ACHN (cell line): Measurements from ENCODE around the gene NID1.
"Not testable (repeated sequence)": the region's sequence is repeated elsewhere in the genome, so short reads cannot be mapped to it uniquely, and the experiment has no call there.

Experiments used
- DNase-seq: peaks from one replicate; pipeline ENCODE4 v3.0.0-alpha.2; 2015
- in situ Hi-C: cut with HindIII; loops from 2 replicates; pipeline ENCODE4 v1.10.0; 2017; ENCODE audit warnings: low sequenced_read_pairs, low pct_ligation_motif_present, low pct_unique_long_range_greater_than_20kb

The NID1 gene

GRCh38 chr1:236096660-236097482 lies 32.0 kb upstream of the NID1 start:
- in situ Hi-C loops, DNase-seq: not testable (repeated sequence)

- no peak for DNase-seq
- in situ Hi-C loops: no loop called here
Measured at GRCh38 chr1:236095705-236096520, 31.0 kb upstream of the NID1 start.

GRCh38 chr1:236092899-236093298 lies 28.0 kb upstream of the NID1 start:
- in situ Hi-C loops: no loop called here
- no peak for DNase-seq

- in situ Hi-C loops: no loop called here
- DNase-seq: no peak
Measured at GRCh38 chr1:236091933-236092318, 27.0 kb upstream of the NID1 start.

GRCh38 chr1:236090741-236091147 lies 25.9 kb upstream of the NID1 start:
- in situ Hi-C loops: no loop called here
- no peak for DNase-seq

GRCh38 chr1:236089046-236089773 lies 24.3 kb upstream of the NID1 start:
- in situ Hi-C loops: no loop called here
- DNase-seq: no peak

GRCh38 chr1:236086537-236086936 lies 21.6 kb upstream of the NID1 start:
- in situ Hi-C loops: no loop called here
- no peak for DNase-seq

- in situ Hi-C loops: no loop called here
- DNase-seq: no peak
Measured at GRCh38 chr1:236085545-236086159, 20.8 kb upstream of the NID1 start.

- DNase-seq: no peak
- in situ Hi-C loops: no loop called here
Measured at GRCh38 chr1:236084386-236084730, 19.5 kb upstream of the NID1 start.

GRCh38 chr1:236083650-236084385 lies 18.9 kb upstream of the NID1 start:
- DNase-seq: no peak
- in situ Hi-C loops: no loop called here

- DNase-seq: no peak
- in situ Hi-C loops: no loop called here
Measured at GRCh38 chr1:236082526-236082925, 17.6 kb upstream of the NID1 start.

GRCh38 chr1:236081546-236082227 lies 16.8 kb upstream of the NID1 start:
- no peak for DNase-seq
- in situ Hi-C loops: no loop called here

GRCh38 chr1:236079703-236080102 lies 14.8 kb upstream of the NID1 start:
- in situ Hi-C loops: no loop called here
- DNase-seq: no peak

- DNase-seq: no peak
- in situ Hi-C loops: no loop called here
Measured at GRCh38 chr1:236078993-236079392, 14.1 kb upstream of the NID1 start.

GRCh38 chr1:236078077-236078476 lies 13.2 kb upstream of the NID1 start:
- DNase-seq, in situ Hi-C loops: not testable (repeated sequence)

GRCh38 chr1:236075848-236076247 lies 11.0 kb upstream of the NID1 start:
- no peak for DNase-seq
- in situ Hi-C loops: no loop called here

- no peak for DNase-seq
- in situ Hi-C loops: no loop called here
Measured at GRCh38 chr1:236073307-236073897, 8.5 kb upstream of the NID1 start.
